Left lobe of liver (tissue), 2 donors: ENCODE data around the gene CARD8. TPM values are rescaled to one million over a fixed set of nuclear protein-coding genes. Genes with fewer than 3 reads are reported as not detected.

Experiments used
- ATAC-seq: fragments of 200-7000 bp; cut with Tn5 transposase; one replicate; pipeline ENCODE4 v1.9.1; 2020; ENCODE audit warnings: mild to moderate bottlenecking, moderate library complexity
- DNase-seq: peaks from one replicate; pipeline ENCODE4 v3.0.0-alpha.2; 2020; ENCODE audit warnings: low spot score
- total RNA-seq: library from RNA; stranded (reverse); gene quantifications from one replicate; pipeline ENCODE4 v1.2.1, GENCODE V29; 2021
- donor health status: DM: no; HTN: no; CAD: no; lungs with moderate emphysema.
- donor health status: DM: no; HTN: yes; CAD: no.

Gene CARD8
- total RNA-seq, 1 donor from 2014 or later: 17.4 TPM

DNA sequence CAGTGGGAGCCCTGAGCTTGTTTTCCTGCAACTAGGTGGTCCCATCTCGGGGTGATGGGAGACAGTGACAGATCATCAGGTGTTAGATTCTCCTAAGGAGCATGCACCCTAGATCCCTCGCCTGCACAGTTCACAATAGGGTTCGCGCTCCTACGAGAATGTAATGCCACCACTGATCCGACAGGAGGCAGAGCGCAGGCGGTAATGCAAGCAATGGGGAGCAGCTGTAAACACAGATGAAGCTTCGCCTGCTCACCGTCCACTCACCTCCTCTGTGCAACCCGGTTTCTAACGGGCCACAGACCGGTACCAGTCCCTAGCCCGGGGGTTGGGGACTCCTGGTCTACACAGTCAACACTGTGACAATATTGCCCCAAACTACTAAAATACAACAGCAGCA lies 38.8 kb downstream of the CARD8 start:
- no peak for ATAC-seq

DNA sequence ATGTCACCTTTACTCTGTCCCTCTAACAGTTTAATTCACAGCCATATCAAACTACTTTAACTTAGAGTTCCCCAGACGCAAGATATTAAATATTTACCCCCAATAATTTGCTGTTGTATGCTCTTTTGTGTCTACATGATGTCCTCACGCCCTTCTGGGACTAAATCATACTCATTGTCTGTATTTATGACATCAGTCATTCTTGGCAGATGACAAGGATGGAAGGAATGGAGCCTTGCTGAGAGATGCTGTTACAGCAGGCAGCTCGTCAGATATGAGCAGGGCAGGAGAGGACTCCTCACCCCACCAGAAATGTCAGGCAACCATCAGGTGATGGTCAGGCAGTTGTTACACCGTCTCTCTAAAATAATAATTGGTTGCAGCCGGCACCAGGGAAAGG lies 41.8 kb downstream of the CARD8 start:
- DNase-seq (no peak), ATAC-seq (no peak)

More for the DNA sequence above, 38.8 kb downstream of the CARD8 start:
- DNase-seq: no peak

DNA sequence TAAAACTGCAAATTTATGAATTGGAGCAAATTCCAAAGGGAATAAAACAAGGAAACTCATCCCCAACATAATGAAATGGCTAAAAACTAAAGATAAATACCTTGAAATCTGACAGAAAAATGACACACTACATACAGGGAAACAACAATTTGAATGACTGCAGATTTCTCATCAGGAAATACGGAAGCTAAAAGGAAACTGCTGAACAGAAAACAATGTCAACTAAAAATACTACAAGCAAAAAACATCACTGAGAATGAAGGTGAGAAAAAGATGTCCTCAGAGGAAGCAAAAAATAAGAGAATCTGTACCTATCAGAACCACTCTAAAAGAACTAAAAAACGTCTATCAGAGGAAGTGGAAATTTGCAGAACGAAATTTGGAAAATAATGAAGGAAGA lies 45.7 kb downstream of the CARD8 start:
- ATAC-seq: no peak
- no peak for DNase-seq

DNA sequence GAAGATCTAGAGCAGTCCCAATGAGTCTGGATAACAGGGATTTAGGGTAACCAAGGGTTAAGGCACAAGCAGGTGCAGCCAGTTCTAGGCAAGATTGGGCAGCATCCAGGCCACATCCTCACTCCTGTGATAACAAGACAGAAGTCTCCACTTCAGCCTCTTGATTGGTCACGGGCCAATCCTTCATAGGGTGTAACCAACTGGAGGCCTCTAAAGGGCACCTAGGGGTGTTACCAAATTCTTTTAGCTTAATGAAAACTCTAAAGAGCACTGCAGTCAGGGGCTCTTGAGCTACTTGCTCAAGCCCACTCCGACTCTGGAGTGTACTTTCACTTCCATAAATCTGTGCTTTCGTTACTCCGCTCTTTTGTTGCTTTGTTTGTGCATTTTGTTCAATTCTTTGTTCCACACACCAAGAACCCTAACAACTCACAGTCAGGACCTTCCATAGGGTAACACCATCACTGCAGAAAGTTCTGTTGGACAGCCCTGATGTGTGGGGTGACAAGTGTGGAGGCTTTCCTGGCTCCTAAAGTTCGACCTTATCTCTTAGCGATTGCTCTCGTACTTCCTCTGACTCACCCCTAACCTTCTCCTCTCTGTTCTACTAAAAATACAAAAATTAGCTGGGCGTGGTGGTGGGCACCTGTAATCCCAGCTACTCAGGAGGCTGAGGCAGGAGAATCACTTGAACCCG lies 49.2 kb downstream of the CARD8 start:
- DNase-seq (peak; percentile 41), ATAC-seq (no peak)

DNA sequence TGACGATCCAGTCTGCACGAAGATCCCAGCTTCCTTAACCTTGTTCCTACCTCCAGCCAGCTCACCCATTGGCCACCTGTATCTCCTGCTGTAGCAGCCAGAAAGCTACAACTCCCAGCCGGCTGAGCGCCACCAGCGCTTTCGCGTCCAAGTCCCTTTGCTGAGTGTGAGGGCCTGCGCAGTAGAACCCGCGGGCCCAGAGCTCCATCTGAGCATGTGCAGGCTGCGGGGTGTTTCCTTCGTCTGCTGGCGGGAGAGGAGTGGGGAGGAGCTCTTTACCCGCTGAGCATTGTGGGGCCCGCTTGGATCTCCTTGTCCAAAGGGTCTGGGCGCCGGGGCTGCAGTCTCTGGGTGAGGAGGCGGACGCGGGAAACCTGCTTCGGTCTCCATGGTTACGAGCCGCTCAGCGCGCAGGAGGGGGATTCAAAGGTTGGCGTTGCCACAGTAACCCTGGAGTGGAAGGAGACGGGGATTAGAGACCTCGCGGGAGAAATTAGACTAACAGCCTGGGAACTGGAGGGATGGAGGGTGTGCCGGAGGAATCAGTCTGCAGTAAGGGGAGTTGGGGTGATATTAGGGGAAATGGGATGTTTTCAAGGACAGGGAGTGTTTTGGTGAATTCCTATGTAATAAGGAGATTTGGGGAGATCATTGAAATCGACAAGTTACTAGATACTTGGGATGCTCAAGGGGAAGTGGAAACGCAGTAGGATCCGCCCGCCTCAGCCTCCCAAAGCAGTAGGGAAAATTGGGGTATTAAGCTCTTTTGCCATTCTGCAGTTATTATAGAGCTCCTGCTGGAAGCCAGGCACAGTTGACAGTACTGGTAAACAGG lies 51.7 kb downstream of the CARD8 start:
- DNase-seq (peak; percentile 95), ATAC-seq (peak; percentile 99)

DNA sequence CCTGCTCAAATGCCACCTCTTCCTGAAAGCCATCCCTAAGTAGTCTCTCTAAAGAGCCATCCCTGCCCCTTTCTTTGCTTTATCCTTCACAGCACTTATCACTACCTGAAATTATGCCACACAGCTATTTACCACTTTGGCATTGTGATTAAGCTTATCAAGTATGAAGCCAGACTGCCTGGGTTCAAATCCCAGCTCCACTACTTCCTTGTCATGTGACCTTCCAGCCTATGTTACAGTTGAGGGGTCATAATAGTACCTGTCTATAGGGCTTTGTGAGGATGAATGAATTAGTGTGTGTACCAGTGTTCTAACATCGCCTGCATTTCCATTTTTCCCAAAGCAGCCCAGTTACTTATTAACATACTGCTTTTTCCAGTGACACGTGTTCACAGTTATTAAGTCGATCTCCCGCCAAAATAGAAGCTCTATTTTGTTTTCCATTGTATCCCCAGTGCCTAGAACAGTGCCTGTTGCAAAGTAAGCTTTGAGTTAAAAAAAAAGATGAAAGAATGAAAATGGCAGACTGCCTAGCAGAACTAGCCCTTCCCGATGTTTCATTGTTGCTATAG lies 52.4 kb downstream of the CARD8 start:
- peak; percentile 11 for DNase-seq
- ATAC-seq: no peak

DNA sequence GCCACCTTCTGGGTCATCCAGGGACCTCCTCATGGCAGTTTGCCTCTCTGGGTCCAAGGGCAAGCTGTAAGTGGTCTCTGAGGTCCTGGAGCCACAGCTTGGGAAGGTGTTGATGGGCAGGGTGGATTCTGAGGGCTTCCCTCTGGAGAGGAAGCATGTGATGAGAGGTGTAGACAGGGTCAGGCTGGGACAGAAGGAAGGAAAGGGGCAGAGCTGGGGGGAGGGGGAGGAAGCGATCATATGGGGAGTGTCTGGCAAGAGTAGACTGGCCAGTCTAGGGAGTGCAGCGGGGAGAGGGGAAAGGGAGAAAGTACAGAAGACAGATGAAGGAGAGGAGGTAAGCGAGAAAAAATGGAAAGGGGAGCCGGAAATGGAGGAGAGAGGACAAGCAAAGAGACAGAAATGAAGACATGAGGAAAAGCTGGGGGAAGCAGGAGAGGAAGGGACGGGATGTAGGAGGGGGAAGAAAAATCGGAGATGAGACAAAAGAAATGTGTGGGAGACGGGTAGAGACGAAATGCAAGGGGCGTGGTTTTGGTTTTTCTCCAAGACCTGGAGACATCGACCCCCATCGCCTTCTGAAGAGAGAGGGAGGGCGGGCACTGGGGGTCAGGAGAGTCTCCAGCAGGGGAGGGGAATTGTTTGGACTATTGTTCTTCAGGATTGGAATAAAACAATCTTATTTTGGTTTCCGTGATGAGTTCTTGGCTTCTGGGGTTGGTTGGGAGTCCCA lies 58.6 kb downstream of the CARD8 start:
- ATAC-seq (peak; percentile 47), DNase-seq (no peak)

DNA sequence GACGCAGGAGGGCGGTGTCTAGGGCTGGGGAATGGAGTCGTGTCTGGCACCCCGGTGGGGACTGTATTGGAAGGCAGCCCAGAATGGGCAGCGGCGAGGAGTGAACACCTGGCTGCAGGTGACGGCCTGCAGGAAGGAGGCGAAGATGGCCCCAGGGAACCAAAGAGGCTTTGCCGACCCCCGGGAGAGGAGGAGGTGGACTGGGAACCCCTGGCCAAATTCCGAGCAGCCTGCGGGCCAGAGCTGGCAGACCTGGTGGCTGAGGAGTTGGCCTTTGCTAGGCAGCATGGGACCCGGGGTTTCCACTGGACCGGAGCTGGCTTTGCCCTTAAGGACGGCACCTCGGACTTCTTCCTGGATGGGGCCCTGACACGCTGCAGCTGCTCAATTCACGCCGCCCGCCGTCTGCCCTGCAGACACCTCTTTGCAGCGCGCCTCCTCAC lies 59.4 kb downstream of the CARD8 start:
- DNase-seq: no peak
- ATAC-seq: peak; percentile 29

DNA sequence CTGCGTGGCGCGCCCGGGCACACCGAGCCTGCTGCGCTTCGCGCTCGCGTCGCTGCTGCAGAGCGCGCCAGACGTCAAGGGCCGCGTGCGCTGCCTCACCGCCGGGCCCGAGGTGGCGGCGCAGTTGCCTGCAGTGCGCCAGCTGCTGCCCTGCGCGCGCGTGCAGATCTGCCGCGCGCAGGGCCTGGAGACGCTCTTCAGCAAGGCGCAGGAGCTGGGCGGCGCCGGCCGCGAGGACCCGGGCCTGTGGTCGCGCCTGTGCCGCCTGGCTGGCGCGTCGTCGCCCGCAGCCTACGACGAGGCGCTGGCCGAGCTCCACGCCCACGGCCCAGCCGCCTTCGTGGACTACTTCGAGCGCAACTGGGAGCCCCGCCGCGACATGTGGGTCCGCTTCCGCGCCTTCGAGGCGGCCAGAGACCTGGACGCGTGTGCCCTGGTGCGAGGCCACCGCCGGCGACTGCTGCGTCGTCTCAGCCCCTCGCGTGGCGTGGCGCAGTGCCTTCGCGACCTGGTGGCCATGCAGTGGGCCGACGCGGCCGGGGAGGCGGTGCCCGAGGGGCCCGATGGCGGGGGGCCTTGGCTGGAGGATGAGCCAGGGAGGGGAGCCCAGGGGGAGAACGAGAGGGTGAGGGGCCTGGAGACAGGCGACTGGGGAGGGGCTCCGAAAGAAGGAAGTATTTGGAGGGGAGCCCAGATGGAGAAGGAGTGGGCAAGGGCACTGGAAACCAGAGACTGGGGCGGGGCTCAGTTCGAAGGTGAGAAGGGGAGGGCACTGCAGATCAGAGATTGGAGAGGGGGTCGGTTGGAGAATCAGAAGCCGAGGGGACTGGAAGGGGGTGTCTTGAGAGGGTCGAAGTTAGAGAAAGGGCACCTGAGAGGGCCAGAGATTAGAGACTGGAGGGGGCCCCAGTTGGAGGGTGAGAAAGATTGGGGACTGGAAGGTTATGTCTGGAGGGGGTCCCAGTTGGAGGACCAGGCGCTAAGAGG lies 60.6 kb downstream of the CARD8 start:
- DNase-seq (no peak), ATAC-seq (no peak)

DNA sequence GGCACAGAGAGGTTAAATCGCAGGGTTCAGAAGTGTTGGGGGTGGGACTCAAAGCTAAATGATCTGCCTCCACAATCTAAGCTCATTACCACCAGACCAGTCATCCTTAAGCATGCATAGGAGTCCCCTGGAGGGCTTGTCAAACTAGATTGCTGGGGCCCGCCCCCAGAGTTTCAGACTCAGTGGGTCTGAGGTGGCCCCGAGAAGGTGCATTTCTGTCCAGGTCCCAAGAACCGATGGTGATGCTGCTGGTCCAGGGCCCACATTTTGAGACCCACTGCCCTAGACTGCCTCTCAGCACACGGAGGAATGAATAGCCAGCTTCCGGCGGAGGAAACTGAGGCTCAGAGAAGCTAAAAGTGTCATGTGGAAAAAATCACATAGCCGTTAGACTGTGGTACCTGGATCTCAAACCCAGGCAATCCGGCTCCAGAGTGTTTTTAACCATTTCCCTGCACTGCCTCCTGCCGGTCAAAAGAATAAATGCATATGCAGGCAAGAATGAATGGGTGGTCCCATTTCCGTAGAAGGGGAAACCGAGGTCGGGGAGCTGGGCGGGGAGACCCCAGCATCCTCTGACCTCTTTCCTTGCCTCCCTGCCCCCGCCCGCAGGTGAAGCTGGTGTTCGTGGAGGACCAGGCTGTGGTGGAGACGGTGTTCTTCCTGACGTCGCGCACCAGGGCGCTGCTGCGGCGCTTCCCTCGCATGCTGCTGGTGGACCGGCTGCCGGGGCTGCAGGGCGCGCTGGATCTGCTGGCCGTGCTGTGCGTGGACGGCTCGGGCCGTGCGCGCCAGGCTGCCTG lies 61.5 kb downstream of the CARD8 start:
- ATAC-seq (peak; percentile 41), DNase-seq (no peak)

DNA sequence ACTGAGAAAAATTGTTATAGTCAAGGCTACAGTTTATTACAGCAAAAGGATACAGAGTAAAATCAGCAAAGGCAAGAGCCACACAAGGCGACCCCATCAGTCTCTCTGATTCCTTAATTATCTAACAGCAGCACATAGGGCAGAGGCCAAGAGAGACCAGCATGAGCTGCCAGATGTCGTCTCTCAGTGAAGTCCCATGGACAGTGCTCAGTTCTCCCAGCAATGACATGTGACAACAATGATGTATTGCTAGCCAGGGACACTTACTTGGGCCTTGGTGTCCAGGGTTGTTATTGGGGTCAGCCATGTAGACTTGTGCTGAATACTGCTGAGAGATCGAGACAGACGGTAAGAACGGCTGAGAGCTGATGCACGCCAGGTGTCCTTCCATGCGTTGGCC lies 63.0 kb downstream of the CARD8 start:
- DNase-seq (no peak), ATAC-seq (no peak)

DNA sequence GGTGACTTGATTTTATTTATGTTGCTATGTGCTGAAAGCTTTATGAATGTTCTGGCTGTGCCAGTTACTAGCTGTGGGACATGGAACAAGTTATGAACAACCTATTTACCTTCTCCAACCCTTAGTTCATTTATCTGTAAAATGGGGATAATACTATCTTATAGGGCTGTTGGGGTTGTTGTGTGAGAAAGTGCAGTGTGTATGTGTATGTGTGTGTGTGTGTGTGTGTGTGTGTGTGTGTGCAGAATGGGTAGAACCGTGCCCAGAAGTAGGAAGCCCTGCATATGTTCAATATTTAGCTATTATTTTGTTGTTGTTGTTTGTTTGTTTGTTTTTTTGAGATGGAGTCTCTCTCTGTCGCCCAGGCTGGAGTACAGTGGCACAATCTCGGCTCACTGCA lies 64.8 kb downstream of the CARD8 start:
- ATAC-seq (no peak), DNase-seq (no peak)

DNA sequence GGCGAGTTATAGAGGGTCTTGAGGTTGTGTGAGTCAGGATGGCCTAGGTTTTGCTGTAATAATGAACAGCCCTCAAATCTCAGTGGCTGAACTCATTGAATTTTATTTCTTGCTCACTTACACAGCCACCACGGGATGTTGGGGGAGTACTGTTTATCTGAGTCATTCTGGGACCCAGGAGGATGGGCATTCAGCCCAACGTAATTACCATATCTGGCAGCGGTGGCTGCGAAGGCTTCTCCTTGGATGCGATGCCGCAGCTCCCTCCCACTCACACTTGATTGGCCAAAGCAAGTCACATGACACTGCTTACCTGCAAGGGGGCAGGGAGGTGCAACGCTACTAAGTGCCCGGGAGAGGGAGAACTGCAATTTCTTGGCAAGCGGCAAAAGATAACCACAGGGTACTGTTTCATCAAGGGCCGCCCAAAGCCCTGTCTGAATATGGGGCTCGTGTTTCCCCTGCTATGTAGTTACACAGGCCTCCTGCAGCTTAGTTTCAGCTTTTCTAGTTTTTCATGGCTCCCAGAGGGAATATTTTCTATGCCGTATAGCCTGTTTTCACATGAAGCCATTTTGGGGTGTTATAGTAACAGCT lies 65.3 kb downstream of the CARD8 start:
- ATAC-seq (no peak), DNase-seq (no peak)

DNA sequence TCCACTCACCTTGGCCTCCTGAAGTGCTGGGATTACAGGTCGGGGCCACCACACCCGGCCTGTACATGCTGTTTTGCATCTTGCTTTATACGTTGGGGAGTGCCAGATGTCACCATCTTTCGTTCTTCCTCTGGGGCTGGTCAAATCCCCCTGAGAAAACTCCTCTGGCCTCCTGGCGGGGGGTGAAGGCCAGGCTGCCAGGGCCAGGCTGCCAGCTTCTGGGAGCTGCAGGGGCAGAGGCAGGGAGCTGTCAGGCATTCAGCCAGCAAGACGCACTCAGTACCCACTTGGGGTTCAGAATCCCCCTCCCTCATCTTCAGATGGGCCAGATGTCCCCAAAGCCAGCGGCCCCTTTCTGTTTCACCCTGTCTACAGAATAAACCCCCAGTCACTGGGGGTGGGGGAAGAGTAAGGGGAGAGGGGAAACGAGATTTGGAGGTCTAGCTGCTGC lies 69.1 kb downstream of the CARD8 start:
- DNase-seq (no peak), ATAC-seq (no peak)

DNA sequence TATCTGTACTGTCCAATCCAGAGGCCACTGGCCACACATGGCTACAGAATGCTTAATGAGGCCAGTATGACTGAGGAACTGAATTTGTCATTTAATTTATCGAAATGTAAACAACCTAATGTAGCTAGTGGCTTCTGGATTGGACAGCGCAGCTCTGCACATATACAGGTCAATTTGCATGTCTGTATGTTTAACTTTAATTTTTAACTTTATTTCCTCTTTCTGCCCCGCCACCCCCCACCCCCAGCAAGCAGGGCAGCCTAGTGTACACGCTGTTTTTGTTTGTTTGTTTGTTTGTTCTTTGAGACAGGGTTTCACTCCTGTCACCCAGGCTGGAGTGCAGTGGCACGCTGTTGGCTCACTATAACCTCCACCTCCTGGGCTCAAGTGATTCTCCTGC lies 69.7 kb downstream of the CARD8 start:
- ATAC-seq (no peak), DNase-seq (no peak)

DNA sequence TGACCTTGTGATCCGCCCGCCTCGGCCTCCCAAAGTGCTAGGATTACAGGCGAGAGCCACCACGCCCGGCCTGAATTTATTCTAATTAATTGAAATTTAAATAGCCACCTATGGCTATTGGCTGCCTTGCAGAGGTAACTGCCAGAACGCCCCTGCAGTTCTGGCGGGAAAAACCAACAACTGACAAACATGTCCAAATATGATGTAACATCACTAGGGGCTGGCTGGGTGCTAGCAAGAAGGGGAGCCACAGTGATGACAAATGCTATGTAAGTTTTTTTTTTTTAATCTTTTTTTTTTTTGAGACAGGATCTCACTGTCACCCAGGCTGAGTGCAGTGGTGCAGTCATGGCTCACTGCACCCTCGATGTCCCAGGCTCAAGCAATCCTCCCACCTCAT lies 72.4 kb downstream of the CARD8 start:
- ATAC-seq: no peak
- no peak for DNase-seq

DNA sequence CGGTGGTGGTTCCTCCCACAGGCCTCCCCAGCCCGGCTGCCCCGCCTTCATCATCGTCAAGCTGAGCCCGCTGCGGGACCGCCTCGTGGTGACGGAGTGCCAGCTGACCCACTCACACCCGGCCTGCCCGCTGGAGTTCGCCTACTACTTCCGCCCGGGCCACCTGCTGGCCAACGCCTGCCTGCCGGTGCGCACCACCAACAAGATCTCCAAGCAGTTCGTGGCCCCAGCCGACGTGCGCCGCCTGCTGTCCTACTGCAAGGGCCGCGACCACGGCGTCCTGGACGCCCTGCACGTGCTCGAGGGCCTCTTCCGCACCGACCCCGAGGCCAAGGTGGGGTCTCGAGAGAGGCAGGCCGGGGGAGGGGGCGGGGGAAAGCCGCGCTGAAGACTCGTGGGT lies 73.3 kb downstream of the CARD8 start:
- DNase-seq (no peak), ATAC-seq (no peak)

DNA sequence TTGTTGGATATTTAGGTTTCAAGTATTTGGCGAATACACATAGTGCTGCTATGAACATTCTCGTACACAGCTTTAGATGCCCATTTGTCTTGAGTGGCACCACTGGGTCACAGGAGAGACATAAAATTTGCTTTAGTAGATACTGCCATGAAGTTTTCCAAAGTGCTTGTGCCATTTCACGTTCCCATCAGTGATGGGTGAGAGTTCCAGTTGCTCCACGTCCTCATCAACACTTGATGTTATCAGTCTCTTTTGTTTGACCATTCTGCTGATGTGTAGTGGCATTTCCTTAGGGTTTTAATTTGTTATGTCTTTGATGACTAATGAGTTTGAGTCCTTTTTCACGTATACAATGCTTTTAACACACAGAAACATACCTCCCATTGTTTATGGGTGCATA lies 74.2 kb downstream of the CARD8 start:
- ATAC-seq: no peak
- no peak for DNase-seq

DNA sequence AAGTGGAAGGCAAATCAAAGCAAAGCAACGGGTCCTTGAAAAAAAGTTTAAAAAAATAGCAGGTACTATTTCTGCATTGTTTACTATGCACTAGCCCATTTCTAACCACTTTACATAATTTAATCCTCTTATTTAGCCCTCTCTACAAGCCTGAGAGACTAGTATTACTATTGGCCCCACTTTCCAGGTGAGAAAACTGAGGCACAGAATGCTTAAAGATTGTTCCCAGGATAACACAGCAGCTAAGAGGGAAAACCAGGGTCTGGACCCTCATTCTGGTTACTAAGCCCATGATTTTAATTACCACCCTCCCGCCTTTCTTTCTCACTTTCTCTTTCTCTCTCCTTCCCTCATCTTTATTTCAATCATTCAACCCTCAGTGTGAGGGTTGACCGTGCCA lies 79.5 kb downstream of the CARD8 start:
- DNase-seq (no peak), ATAC-seq (no peak)
